Measurements from ENCODE around the gene SF3B3. TPM values are rescaled to one million over a fixed set of nuclear protein-coding genes. Genes with fewer than 3 reads are reported as not detected.

SF3B3 gene
- total RNA-seq, 1 donor from 2014 or later: 453 TPM

- intact Hi-C loops (cut with micrococcal nuclease): no loop called here
These were observed 13.4 kb upstream of the SF3B3 start for GRCh38 chr16:70510216-70510615.

GRCh38 chr16:70511833-70512232 lies 11.8 kb upstream of the SF3B3 start:
- intact Hi-C loops (cut with micrococcal nuclease): no loop called here

GRCh38 chr16:70512456-70512855 lies 11.2 kb upstream of the SF3B3 start:
- intact Hi-C loops (cut with micrococcal nuclease): no loop called here

- intact Hi-C loops (cut with micrococcal nuclease): loop anchor here (5.0 to 10.0 kb wide), 5 partner anchors 86 to 953 kb away; partner anchors contain the start of genes AARS1, EXOSC6, NFAT5 and ST3GAL2
These were observed 2.9 kb upstream of the SF3B3 start for GRCh38 chr16:70520612-70521297.

GRCh38 chr16:70522216-70523075 lies 1.2 kb upstream of the SF3B3 start:
- intact Hi-C loops (cut with micrococcal nuclease): loop anchor here (1.0 to 10.0 kb wide), 9 partner anchors 68 to 955 kb away; partner anchors contain the start of genes AARS1, DDX19A, EXOSC6 and FCSK

- intact Hi-C loops (cut with micrococcal nuclease): loop anchor here (1.0 to 10.0 kb wide), 9 partner anchors 68 to 956 kb away; partner anchors contain the start of genes AARS1, DDX19A, EXOSC6 and FCSK
These were observed 407 bp upstream of the SF3B3 start, which contains the start of gene COG4 for GRCh38 chr16:70523076-70523742. Gene COG4, minus strand, starts transcription at chr16:70523554. Its CDS starts 11 bp downstream, at chr16:70523543.

- intact Hi-C loops (cut with micrococcal nuclease): loop anchor here (2.0 to 10.0 kb wide), 6 partner anchors 16 to 957 kb away; partner anchors contain the start of genes AARS1, EXOSC6, NFAT5 and ST3GAL2
These were observed 796 bp downstream of the SF3B3 start for GRCh38 chr16:70524399-70524825.

- intact Hi-C loops (cut with micrococcal nuclease): loop anchor here (10.0 kb wide), 2 partner anchors 92 to 272 kb away; partner anchors contain the start of genes EXOSC6 and ST3GAL2
These were observed 2.8 kb downstream of the SF3B3 start for GRCh38 chr16:70526403-70526802.

- intact Hi-C loops (cut with micrococcal nuclease): loop anchor here (10.0 kb wide), 2 partner anchors 93 to 273 kb away; partner anchors contain the start of genes EXOSC6 and ST3GAL2
These were observed 3.8 kb downstream of the SF3B3 start for GRCh38 chr16:70527315-70527996.

- intact Hi-C loops (cut with micrococcal nuclease): loop anchor here (10.0 kb wide), 2 partner anchors 94 to 274 kb away; partner anchors contain the start of genes EXOSC6 and ST3GAL2
These were observed 5.6 kb downstream of the SF3B3 start for GRCh38 chr16:70529051-70529777.

GRCh38 chr16:70529954-70530353 lies 6.3 kb downstream of the SF3B3 start:
- intact Hi-C loops (cut with micrococcal nuclease): loop anchor here (10.0 kb wide), 2 partner anchors 95 to 275 kb away; partner anchors contain the start of genes EXOSC6 and ST3GAL2

- intact Hi-C loops (cut with micrococcal nuclease): no loop called here
These were observed 11.4 kb downstream of the SF3B3 start for GRCh38 chr16:70534971-70535370.

GRCh38 chr16:70540994-70541393 lies 17.4 kb downstream of the SF3B3 start:
- intact Hi-C loops (cut with micrococcal nuclease): no loop called here

GRCh38 chr16:70544548-70544947 lies 20.9 kb downstream of the SF3B3 start:
- intact Hi-C loops (cut with micrococcal nuclease): no loop called here

- intact Hi-C loops (cut with micrococcal nuclease): no loop called here
These were observed 25.3 kb downstream of the SF3B3 start for GRCh38 chr16:70548936-70549335.

GRCh38 chr16:70550082-70550481 lies 26.5 kb downstream of the SF3B3 start:
- intact Hi-C loops (cut with micrococcal nuclease): no loop called here

GRCh38 chr16:70551788-70552187 lies 28.2 kb downstream of the SF3B3 start:
- intact Hi-C loops (cut with micrococcal nuclease): no loop called here

- intact Hi-C loops (cut with micrococcal nuclease): no loop called here
These were observed 29.1 kb downstream of the SF3B3 start for GRCh38 chr16:70552675-70553074.

- intact Hi-C loops (cut with micrococcal nuclease): no loop called here
These were observed 30.0 kb downstream of the SF3B3 start for GRCh38 chr16:70553645-70554044.

GRCh38 chr16:70556063-70556462 lies 32.4 kb downstream of the SF3B3 start:
- intact Hi-C loops (cut with micrococcal nuclease): no loop called here
